NCI-H1092 treated with DMSO at 0.1 percent for 48 hours (cell line): ENCODE data around the gene MYRFL.
"Not testable (repeated sequence)": the region's sequence is repeated elsewhere in the genome, so short reads cannot be mapped to it uniquely, and the experiment has no call there.

Experiments used
- DNase-seq: peaks from one replicate; lab custom pipeline; 2025; lab: John Stamatoyannopoulos, UW

MYRFL gene

DNA sequence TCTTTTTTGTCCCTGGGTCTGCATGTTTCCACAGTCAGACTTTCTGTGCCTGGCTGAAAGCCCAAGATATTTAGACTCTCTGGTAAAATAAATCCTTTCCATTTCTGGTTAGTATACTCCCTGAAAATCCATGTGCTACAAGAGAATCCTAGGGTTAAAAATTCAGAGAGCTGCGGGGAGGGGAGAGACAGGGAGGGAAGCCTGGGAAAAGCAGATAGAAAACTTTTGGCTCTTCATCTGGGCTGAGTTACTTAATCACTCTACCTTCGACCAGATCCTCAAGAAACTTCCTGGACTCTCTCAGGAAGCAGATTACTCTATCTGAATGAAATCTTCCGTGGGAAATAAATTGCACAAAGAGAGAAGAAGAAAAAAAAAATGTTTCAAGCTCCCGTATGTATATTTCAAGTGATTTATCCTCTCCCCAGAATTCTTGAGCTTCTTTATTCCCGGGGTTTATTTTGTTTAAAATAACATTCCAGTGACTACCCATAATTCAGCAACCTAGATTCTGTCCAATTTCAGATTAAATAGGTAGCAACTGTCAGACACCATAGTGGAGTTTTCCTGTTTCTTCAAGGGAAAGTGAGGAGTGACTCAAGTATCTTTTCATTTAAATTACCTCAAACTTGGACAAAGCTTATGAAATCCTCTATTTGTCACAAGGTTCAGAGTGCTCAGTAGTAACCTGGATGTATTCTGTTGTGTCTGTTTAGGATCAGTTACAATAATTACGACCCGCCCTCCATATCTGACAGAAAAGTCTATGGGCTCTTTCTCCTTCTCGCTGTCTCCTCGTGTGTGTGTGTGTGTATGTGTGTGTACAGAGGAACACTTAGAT is 163.7 kb downstream of the MYRFL start:
- no peak for DNase-seq

- no peak for DNase-seq
Observed at GRCh38 chr12:69991690-69992288, 166.8 kb downstream of the MYRFL start.

DNA sequence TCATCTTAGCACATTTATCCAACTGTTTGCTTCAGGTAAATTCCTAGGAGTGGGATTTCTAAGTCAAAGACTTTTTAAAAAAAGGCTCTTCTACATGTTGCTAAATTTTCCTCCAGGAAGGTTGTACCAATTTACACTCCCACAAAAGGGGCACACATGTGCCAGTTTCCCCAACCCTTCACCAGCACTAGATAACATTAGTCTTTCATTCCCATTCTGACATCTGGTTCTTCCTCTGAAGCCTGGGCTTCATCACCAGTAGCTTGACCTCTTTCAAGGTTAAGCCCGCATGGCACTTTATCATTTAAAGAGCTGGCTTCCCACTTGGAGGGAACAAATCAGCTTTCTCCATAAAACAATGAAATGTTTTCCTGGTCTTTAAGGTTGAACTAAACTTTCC is 168.4 kb downstream of the MYRFL start:
- no peak for DNase-seq

DNA sequence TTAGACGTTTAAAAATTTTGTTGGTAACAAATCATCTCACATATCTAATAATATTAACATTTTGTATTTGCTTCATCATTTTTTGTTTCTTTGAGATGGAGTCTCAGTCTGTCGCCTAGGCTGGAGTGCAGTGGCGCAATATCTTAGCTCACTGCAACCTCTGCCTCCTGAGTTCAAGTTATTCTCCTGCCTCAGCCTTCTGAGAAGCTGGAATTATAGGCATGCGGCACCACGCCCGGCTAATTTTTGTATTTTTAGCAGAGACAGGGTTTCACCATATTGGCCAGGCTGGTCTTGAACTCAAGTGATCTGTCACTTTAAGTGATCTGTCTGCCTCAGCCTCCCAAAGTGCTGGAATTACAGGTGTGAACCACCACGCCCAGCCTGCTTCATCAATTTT is 169.1 kb downstream of the MYRFL start:
- not testable (repeated sequence) for DNase-seq

GRCh38 chr12:69994724-69995173 is 169.7 kb downstream of the MYRFL start:
- no peak for DNase-seq

DNA sequence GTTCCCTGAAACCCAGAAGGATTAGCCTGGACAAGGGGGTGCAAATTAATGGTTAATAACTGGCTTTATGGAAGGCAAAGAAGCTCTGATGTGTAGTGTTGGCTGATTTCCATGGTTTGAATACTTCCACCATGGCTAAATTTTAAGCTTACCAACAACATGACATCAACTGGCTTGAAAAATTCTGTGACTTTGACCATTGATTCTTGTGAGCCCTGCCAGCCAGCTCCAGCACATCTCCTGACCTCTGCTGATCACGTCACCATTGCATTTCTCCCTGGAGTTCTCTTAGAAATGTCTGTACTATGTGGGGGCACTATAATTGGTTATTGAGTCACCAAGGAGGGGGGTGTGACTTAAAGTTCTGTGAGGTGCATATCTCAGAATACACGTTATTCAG is 171.2 kb downstream of the MYRFL start:
- DNase-seq: no peak

DNA sequence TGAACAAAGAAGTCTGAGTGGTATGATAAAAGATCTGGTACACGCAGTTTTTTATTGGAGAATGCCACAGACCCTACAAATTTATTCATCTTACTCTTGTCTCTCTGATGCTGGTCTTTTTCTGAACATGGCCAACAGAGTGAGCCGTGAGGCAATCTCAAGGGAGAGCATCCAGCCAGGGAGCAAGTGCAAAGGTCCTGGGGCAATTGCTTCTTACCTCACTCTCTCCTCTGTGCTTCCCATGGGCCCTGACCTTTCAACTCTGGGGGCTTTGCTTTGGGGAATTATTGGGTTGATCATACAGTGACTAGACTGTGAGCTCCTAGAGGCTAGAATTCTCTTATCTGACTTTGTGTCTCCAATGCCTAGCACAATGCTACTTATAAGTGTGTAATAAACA is 171.7 kb downstream of the MYRFL start:
- no peak for DNase-seq

DNA sequence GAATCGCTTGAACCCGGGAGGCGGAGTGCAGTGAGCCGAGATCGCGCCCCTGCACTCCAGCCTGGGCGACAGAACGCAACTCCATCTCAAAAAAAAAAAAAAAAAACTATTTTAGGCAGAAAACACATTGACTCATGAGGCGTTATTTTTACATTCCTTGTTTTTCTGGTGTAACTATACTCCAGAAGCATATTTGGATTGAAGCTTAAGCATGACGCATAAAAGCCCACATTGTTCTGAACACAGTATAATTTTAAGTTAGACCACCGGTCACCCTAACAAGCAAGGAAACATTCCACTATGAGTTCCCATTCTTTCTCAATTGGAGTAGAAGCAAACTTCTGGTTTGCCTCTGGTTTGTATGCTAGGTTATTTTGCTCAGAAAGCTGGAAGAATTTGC is 173.0 kb downstream of the MYRFL start:
- no peak for DNase-seq

DNA sequence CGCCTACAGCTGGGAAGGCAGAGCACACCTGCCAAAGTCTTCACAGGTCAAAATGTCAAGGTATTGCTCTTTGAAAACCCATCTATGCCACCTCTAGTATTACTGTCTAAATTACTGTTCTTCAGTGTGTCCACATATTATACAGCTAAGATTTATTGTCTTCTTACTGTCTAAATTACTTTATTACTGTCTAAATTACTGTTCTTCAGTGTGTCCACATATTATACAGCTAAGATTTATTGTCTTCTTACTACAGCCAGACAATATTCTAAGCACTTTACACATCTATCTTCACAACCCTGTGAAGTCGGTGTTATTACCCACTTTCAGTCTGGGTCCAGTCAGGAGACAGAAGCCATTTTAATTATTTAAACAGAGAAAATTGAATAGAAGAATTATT is 173.9 kb downstream of the MYRFL start:
- no peak for DNase-seq

- no peak for DNase-seq
Observed at GRCh38 chr12:69999561-69999960, 174.5 kb downstream of the MYRFL start.

- no peak for DNase-seq
Observed at GRCh38 chr12:70002097-70002911, 177.3 kb downstream of the MYRFL start.

DNA sequence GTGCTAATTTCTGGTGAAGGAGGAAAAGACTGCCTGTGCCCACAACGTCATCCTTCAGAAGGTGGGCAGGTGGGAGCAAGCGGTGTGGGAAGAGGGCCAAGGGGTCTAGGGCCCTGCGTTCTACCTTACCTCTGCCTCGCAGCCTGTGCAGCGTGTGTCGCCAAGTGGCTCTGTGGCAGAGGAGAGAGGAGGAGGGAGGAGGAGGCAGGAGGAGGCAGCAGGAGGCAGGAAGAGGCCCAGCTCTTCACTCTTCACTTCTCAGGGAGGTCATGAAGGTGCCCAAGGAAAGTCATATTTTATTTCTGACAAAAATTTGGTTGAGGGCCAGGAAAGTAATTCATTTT is 177.9 kb downstream of the MYRFL start:
- DNase-seq: no peak

DNA sequence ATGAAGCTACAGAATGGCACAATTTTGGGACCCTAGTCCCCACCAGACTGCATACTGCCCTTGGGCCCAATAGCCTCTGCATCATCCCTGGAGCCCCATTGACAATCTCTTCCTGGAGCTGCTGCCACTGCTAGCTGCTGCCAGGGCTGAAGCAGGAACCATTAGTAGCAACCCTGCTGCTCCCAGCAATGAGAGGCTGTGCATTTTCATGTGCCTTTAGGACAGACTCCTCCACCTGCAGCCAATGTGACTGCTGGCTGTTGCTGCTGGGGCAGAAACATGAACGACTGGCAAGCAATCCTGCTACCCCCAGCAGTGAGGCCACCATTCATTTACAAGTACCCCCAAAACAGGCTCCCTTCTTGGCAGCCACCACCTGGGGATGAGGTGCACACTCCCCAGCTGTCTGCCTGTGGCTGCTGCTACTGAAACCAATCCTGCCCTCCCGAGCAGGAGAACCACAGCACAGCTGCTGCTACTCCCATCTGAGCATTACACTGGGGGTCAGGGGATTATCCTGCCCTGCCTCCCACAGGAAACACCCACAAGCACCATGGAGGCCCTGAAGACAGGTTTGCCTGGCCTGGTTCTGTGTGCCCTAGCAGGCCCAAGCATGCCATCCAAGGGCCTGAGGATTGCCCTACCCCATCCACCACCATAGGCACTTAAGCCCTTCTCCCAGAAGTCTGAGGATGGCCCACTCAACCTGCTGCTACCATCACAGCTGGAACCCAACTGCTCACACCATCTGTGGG is 181.0 kb downstream of the MYRFL start:
- DNase-seq: no peak

GRCh38 chr12:70006619-70006973 is 181.6 kb downstream of the MYRFL start:
- DNase-seq: no peak

DNA sequence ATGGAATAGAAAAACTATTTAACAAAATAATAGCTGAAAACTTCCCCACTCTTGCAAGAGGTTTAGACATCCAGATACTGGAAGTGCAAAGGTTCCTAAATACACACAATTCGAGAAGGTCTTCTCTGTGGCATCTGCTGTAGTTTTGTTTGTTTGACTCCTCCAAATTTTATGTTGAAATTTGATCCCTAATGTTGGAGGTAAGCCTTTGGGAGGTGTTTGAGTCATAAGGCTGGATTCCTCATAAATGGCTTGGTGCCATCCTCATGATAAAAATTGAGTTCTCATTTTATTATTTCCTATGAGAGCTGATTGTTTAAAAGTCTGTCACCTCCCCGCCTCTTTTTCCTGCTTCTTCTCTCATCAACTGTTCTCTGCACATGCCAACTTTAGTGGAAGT is 182.7 kb downstream of the MYRFL start:
- no peak for DNase-seq
